ENCODE data around the gene VCX2. TPM values are rescaled to one million over a fixed set of nuclear protein-coding genes. Genes with fewer than 3 reads are reported as not detected.

The VCX2 gene
- total and polyA plus RNA-seq, 2 of the 4 experiments (the other 2 are of a cell fraction), result not detected

DNA sequence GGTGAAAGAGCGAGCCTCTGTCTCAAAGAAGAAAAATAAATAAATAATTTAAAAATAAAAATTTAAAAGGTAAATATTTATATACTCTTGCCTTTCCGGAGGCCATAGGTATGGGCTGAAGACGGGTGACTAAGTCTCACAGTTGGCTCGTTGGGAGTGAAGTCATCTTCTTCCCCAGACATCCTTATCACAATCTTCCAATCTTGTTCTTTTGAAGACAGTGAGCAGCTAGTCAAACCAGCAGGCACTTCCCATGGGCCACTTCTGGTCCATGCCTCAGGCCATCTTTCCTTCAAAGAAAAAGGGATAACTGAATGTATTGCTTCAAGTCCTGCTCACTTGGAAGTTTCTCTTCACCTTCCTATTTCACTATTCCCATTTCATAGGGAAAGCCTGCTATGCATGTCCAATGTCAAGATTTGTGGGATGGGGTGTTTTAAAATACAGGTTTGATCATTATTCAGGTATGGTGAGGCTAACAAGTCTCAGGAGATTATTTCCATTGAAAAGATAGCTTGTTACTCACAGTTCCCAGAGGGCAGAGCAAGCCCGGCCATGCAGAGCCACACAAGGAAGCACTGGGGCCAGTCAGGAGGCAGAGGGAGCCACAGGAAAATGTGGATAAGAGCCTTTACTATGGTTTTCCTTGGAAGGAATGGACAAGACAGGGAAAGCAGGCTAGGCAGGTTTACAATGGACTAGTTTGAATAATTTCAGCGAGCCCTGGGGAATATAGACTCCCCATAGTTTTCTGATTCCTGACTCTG is 33.3 kb upstream of the VCX2 start:
- 67% methylated on average over 1 of the region's 6 CpGs; no CpG with 5 or more reads in 1 of the 2 experiments for WGBS, 2 experiments (ENCODE audit: extremely low coverage in 2 of 2, insufficient read length in 1 of 2)
- Histone ChIP-seq H3K9me3 (ENCODE audit: control insufficient read depth, insufficient read depth, low read length) (peaks cover 10% of the 10 kb centered on the region), H3K4me1 (ENCODE audit: control insufficient read depth, insufficient read depth, low read length) (no peaks in the 10 kb centered on the region), H3K9me1 (ENCODE audit: insufficient read depth, low read length) (no peaks in the 10 kb centered on the region), H4K8ac (ENCODE audit: low read depth in 2 of 2, low read length in 2 of 2) (no peak overlapping the region), H2BK20ac (ENCODE audit: low read depth, low read length) (no peak overlapping the region), H2BK5ac (ENCODE audit: low read depth, low read length, poor library complexity, severe bottlenecking) (no peak overlapping the region), H3K14ac (replicated peaks; ENCODE audit: low read depth, low read length) (no peak overlapping the region), H3K9ac (ENCODE audit: low read depth, low read length) (no peak overlapping the region), H3K4ac (ENCODE audit: low read depth, low read length) (no peak overlapping the region), H4K20me1 (ENCODE audit: insufficient read depth, low read length) (no peaks in the 10 kb centered on the region), H3K23ac (ENCODE audit: low read depth, low read length) (no peak overlapping the region), H2BK15ac (ENCODE audit: low read depth, low read length) (no peak overlapping the region), H3K27me3 (ENCODE audit: control insufficient read depth, insufficient read depth, low read length) (no peaks in the 10 kb centered on the region), H3K18ac (ENCODE audit: low read depth, low read length) (no peak overlapping the region), H2AK9ac (replicated peaks; ENCODE audit: low read depth, low read length, poor library complexity) (no peak overlapping the region), H3K79me1 (ENCODE audit: low read depth in 1 of 2, low read length in 2 of 2) (no peaks in the 10 kb centered on the region), H2BK120ac (ENCODE audit: low read depth, low read length) (no peak overlapping the region), H4K91ac (ENCODE audit: insufficient read depth, low read depth, low read length) (no peak overlapping the region), H3K4me3 (ENCODE audit: insufficient read depth, low read depth, low read length) (no peak overlapping the region), H3K36me3 (ENCODE audit: control insufficient read depth, insufficient read depth, low read length) (no peaks in the 10 kb centered on the region), H2AFZ (replicated peaks; ENCODE audit: low read length, poor library complexity) (no peak overlapping the region), H3K27ac (ENCODE audit: insufficient read depth, low read length) (no peak overlapping the region), H4K5ac (ENCODE audit: low read depth, low read length) (no peak overlapping the region), H3K4me2 (ENCODE audit: low read depth, low read length) (no peak overlapping the region), H3K56ac (ENCODE audit: extremely low read depth, insufficient read depth, low read length) (no peak overlapping the region), H2AK5ac (ENCODE audit: low read depth, low read length) (no peak overlapping the region)
- no peak for ATAC-seq (ENCODE audit: low read depth)
- ChIA-PET CTCF (no interaction called here), POLR2A (ENCODE audit: unreplicated experiment) (no interaction called here)
- dilution Hi-C loops (cut with HindIII; ENCODE audit: low sequenced_read_pairs, unreplicated experiment) (no loop called here), intact Hi-C loops (cut with micrococcal nuclease) (no loop called here), in situ Hi-C loops (cut with MboI; ENCODE audit: low sequenced_read_pairs) (no loop called here)
- DNase-seq, result no peak
- TF ChIP-seq RCOR1 (IDR thresholded peaks at IDR 0.05; ENCODE audit: insufficient replicate concordance, low read length), result no peak
- no peak for TF ChIP-seq NFE2L2 (IDR thresholded peaks at IDR 0.05; ENCODE audit: low read depth, low read length)
- TF ChIP-seq MAFK (IDR thresholded peaks at IDR 0.05; ENCODE audit: low read depth, low read length), result no peak
- TF ChIP-seq CEBPB (IDR thresholded peaks at IDR 0.05; ENCODE audit: low read depth, low read length), result no peak
- no peak for TF ChIP-seq CHD1 (IDR thresholded peaks at IDR 0.05; ENCODE audit: low read depth, low read length)
- TF ChIP-seq FOS (IDR thresholded peaks at IDR 0.05; ENCODE audit: low read depth, low read length), result no peak
- TF ChIP-seq, protein P1, sequence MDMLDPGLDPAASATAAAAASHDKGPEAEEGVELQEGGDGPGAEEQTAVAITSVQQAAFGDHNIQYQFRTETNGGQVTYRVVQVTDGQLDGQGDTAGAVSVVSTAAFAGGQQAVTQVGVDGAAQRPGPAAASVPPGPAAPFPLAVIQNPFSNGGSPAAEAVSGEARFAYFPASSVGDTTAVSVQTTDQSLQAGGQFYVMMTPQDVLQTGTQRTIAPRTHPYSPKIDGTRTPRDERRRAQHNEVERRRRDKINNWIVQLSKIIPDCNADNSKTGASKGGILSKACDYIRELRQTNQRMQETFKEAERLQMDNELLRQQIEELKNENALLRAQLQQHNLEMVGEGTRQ (IDR thresholded peaks at IDR 0.05; ENCODE audit: low read depth, low read length), result no peak
- TF ChIP-seq, protein P2, sequence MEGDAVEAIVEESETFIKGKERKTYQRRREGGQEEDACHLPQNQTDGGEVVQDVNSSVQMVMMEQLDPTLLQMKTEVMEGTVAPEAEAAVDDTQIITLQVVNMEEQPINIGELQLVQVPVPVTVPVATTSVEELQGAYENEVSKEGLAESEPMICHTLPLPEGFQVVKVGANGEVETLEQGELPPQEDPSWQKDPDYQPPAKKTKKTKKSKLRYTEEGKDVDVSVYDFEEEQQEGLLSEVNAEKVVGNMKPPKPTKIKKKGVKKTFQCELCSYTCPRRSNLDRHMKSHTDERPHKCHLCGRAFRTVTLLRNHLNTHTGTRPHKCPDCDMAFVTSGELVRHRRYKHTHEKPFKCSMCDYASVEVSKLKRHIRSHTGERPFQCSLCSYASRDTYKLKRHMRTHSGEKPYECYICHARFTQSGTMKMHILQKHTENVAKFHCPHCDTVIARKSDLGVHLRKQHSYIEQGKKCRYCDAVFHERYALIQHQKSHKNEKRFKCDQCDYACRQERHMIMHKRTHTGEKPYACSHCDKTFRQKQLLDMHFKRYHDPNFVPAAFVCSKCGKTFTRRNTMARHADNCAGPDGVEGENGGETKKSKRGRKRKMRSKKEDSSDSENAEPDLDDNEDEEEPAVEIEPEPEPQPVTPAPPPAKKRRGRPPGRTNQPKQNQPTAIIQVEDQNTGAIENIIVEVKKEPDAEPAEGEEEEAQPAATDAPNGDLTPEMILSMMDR (conservative IDR thresholded peaks at IDR 0.05; ENCODE audit: low read depth, low read length), result no peak
- TF ChIP-seq, protein P3, sequence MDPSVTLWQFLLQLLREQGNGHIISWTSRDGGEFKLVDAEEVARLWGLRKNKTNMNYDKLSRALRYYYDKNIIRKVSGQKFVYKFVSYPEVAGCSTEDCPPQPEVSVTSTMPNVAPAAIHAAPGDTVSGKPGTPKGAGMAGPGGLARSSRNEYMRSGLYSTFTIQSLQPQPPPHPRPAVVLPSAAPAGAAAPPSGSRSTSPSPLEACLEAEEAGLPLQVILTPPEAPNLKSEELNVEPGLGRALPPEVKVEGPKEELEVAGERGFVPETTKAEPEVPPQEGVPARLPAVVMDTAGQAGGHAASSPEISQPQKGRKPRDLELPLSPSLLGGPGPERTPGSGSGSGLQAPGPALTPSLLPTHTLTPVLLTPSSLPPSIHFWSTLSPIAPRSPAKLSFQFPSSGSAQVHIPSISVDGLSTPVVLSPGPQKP (IDR thresholded peaks at IDR 0.05; ENCODE audit: borderline replicate concordance, low read depth, low read length), result no peak
- no peak for TF ChIP-seq RFX5 (IDR thresholded peaks at IDR 0.05; ENCODE audit: low read depth, low read length)
- TF ChIP-seq MXI1 (IDR thresholded peaks at IDR 0.05; ENCODE audit: borderline replicate concordance, low read depth, low read length), result no peak
- TF ChIP-seq BHLHE40 (IDR thresholded peaks at IDR 0.05; ENCODE audit: low read depth, low read length), result no peak
- no peak for TF ChIP-seq RAD21 (IDR thresholded peaks at IDR 0.05; ENCODE audit: low read length)
- TF ChIP-seq POLR2A (IDR thresholded peaks at IDR 0.05; ENCODE audit: low read depth, low read length), result no peak
- no peak for TF ChIP-seq MAZ (IDR thresholded peaks at IDR 0.05; ENCODE audit: borderline replicate concordance, low read depth, low read length)
- TF ChIP-seq SMC3 (IDR thresholded peaks at IDR 0.05; ENCODE audit: low read depth, low read length), result no peak
- BruUV-seq (replicated peaks), result no TSS peak

Measured in IMR-90 (cell line).